GM12873 (cell line): ENCODE measurements around the gene ZNF138.

Source experiments
- TF ChIP-seq, protein P1 (sequence below): IDR thresholded peaks from 2 replicates; pipeline ENCODE4 v1.5.1; 2012; ENCODE audit warnings: low read depth, mild to moderate bottlenecking, moderate library complexity, low read length, control low read depth; ENCODE audit not compliant: insufficient read depth; ENCODE audit errors: missing control alignments

ZNF138 gene

DNA sequence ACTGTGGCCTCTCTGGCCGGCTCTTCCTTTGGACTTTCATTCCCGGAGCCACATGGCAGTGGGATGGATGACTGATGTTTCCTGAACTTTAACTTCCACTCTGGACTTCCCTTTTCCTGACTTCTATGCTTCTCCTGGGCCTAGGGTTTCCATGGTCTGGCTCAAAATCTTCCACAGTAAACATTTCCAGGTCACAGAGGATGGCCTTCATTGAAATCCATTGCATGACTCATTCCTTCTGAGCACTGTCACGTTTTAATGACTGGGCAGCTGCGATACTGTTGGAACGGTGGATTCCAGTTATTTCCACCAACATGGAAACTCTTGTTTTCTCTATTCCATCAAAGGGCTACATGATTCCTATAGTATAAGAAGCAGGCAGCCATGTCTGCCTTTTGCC is 84.5 kb downstream of the ZNF138 start:
- TF ChIP-seq, protein P1, sequence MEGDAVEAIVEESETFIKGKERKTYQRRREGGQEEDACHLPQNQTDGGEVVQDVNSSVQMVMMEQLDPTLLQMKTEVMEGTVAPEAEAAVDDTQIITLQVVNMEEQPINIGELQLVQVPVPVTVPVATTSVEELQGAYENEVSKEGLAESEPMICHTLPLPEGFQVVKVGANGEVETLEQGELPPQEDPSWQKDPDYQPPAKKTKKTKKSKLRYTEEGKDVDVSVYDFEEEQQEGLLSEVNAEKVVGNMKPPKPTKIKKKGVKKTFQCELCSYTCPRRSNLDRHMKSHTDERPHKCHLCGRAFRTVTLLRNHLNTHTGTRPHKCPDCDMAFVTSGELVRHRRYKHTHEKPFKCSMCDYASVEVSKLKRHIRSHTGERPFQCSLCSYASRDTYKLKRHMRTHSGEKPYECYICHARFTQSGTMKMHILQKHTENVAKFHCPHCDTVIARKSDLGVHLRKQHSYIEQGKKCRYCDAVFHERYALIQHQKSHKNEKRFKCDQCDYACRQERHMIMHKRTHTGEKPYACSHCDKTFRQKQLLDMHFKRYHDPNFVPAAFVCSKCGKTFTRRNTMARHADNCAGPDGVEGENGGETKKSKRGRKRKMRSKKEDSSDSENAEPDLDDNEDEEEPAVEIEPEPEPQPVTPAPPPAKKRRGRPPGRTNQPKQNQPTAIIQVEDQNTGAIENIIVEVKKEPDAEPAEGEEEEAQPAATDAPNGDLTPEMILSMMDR = no peak

GRCh38 chr7:64879086-64879730 is 85.0 kb downstream of the ZNF138 start:
- TF ChIP-seq, protein P1 = no peak

GRCh38 chr7:64879800-64880199 is 85.6 kb downstream of the ZNF138 start:
- TF ChIP-seq, protein P1 = no peak

DNA sequence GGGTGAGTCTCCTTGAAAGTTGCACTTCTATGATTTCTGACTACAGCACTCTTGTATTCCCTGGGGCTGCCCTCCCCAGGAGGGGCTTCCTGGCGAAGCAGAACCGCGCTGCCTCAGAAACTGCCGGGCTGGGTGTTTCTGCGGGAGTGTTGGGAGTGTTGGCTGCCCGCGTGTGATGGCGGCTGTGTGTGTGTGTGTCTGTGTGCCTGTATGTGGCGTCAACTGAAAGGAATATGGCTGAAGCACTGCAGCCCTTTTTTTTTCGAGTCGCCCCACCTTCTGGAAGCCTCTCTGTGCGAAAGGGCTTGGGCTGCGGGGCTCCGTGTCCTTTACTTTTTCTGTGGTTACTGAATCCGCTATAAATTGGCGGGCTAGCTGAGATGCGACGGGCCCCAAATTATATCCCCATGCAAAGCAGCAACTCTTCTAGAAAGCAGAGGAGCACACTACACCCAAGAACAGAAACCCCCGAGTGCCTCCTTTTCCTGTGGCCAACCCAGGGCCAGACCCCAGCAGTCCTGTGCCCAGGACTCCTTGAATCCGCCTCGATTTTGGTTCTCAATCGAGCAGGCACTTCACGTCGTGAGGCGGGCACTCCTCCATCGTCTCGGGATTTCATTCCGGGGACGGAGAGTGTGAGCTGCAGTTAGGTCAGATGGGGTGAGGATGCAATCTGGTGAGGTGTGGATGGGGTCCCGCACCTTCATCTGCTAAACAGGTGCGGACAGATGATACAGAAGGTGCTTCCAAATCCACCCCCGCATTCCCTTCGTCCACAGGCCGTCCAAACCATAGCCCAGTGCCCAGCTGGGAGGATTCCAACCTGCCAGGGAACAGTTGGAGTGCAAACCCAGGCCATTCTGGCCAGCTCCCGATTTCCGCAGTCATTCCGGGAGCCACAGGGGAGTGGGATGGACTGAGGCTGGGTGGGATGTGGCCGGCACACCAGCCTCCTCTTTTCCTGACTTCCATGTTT is 86.4 kb downstream of the ZNF138 start:
- TF ChIP-seq, protein P1 = no peak

- TF ChIP-seq, protein P1 = no peak
These were observed 87.4 kb downstream of the ZNF138 start for GRCh38 chr7:64881461-64882287.

- TF ChIP-seq, protein P1 = no peak
These were observed 88.3 kb downstream of the ZNF138 start for GRCh38 chr7:64882341-64883112.
